ENCODE measurements around the gene STX18. TPM values are rescaled to one million over a fixed set of nuclear protein-coding genes. Genes with fewer than 3 reads are reported as not detected.
A peak's percentile ranks its signal among the peaks of the same experiment; 100 is the strongest.
"Not testable (repeated sequence)": the region's sequence is repeated elsewhere in the genome, so short reads cannot be mapped to it uniquely, and the experiment has no call there.

STX18 gene
- total RNA-seq, 6 experiments from 2014 or later, result 27.5 to 37.1 (median 29.8) TPM

GRCh38 chr4:4574792-4575191, 32.9 kb upstream of the STX18 start:
- peak overlapping the region; percentile 77 for H3K27ac Mint-ChIP-seq

GRCh38 chr4:4574052-4574451, 32.2 kb upstream of the STX18 start:
- H3K9me3 Mint-ChIP-seq, result peaks cover 8% of the 10 kb centered on the region; the same call in 1 of the 2 replicates
- peaks cover 32% of the 10 kb centered on the region for H3K4me1 Mint-ChIP-seq (ENCODE audit: low read depth)
- TF ChIP-seq, protein P1, sequence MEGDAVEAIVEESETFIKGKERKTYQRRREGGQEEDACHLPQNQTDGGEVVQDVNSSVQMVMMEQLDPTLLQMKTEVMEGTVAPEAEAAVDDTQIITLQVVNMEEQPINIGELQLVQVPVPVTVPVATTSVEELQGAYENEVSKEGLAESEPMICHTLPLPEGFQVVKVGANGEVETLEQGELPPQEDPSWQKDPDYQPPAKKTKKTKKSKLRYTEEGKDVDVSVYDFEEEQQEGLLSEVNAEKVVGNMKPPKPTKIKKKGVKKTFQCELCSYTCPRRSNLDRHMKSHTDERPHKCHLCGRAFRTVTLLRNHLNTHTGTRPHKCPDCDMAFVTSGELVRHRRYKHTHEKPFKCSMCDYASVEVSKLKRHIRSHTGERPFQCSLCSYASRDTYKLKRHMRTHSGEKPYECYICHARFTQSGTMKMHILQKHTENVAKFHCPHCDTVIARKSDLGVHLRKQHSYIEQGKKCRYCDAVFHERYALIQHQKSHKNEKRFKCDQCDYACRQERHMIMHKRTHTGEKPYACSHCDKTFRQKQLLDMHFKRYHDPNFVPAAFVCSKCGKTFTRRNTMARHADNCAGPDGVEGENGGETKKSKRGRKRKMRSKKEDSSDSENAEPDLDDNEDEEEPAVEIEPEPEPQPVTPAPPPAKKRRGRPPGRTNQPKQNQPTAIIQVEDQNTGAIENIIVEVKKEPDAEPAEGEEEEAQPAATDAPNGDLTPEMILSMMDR (IDR thresholded peaks at IDR 0.05), result no peak
- H3K36me3 Mint-ChIP-seq (ENCODE audit: low read depth), result peaks cover 16% of the 10 kb centered on the region
- no peak for DNase-seq
- no peak overlapping the region; the same call in 1 of the 2 replicates for H3K4me3 Mint-ChIP-seq
- peaks cover 6% of the 10 kb centered on the region; the same call in 1 of the 2 replicates for H3K27me3 Mint-ChIP-seq (ENCODE audit: insufficient read depth)
- H3K27ac Mint-ChIP-seq, result no peak overlapping the region

More at GRCh38 chr4:4574792-4575191, 32.9 kb upstream of the STX18 start:
- DNase-seq, result peak; percentile 47
- Mint-ChIP-seq H3K4me1 (ENCODE audit: low read depth) (peaks cover 32% of the 10 kb centered on the region), H3K9me3 (peaks cover 4% of the 10 kb centered on the region; the same call in 1 of the 2 replicates), H3K4me3 (peak overlapping the region; percentile 86), H3K27me3 (ENCODE audit: insufficient read depth) (peaks cover 6% of the 10 kb centered on the region; the same call in 1 of the 2 replicates), H3K36me3 (ENCODE audit: low read depth) (peaks cover 11% of the 10 kb centered on the region)
- TF ChIP-seq, protein P1 (IDR thresholded peaks at IDR 0.05), result no peak

- TF ChIP-seq, protein P1 (IDR thresholded peaks at IDR 0.05), result no peak
- no peak overlapping the region for H3K27ac Mint-ChIP-seq
- peaks cover 32% of the 10 kb centered on the region for H3K4me1 Mint-ChIP-seq (ENCODE audit: low read depth)
- H3K36me3 Mint-ChIP-seq (ENCODE audit: low read depth), result peaks cover 16% of the 10 kb centered on the region
- H3K27me3 Mint-ChIP-seq (ENCODE audit: insufficient read depth), result peaks cover 6% of the 10 kb centered on the region; the same call in 1 of the 2 replicates
- no peak overlapping the region for H3K4me3 Mint-ChIP-seq
- DNase-seq, result no peak
- peaks cover 8% of the 10 kb centered on the region; the same call in 1 of the 2 replicates for H3K9me3 Mint-ChIP-seq
Observed at GRCh38 chr4:4572821-4573220, 31.0 kb upstream of the STX18 start.

DNA sequence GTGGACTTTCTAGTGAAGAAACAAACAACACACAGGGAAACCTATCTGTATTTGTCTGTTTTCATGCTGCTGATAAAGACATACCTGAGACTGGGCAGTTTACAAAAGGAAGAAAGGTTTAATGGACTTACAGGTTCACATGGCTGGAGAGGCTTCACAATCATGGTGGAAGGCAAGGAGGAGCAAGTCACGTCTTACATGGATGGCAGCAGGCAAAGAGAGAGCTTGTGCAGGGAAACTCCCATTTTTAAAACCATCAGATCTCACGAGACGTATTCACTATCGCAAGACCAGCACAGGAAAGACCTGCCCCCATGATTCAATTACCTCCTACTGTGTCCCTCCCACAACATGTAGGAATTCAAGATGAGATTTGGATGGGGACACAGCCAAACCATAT, 28.0 kb upstream of the STX18 start:
- Mint-ChIP-seq H3K36me3 (ENCODE audit: low read depth) (peaks cover 23% of the 10 kb centered on the region), H3K4me1 (ENCODE audit: low read depth) (peaks cover 23% of the 10 kb centered on the region), H3K27me3 (ENCODE audit: insufficient read depth) (peaks cover 12% of the 10 kb centered on the region; the same call in 1 of the 2 replicates)
- H3K4me3 Mint-ChIP-seq, H3K27ac Mint-ChIP-seq, DNase-seq, H3K9me3 Mint-ChIP-seq: not testable (repeated sequence)

DNA sequence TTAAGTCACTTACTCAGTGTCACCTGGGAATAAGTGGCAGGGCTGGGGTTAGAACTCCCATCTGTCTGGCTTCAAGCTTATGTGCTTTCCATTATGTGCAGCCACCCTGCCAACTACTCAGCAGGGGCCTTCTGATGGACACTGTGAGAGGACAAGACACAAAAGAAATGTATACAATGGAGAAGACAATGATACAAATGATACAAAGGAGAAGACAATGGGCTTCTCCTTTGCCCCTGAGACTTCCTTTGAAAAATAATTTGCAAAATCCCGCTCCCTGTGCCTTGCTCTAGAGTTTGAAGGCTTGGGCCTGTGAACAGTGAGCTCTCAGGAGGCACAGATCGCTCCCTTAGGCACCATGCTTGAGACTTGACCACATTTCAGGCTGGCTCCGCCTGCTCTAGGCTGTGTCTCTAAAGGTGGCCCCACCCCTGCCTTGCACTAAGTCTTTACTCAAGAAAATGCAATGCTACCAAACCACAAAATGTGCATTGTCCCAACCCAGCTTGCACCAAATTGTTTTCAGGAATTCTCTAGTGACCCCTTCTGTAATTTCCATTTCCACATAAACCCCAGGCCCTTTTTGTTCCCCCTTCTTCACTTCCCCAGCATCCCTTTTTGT, 27.1 kb upstream of the STX18 start:
- Mint-ChIP-seq H3K9me3 (peaks cover 8% of the 10 kb centered on the region; the same call in 1 of the 2 replicates), H3K4me1 (ENCODE audit: low read depth) (peaks cover 15% of the 10 kb centered on the region), H3K27ac (no peak overlapping the region), H3K27me3 (ENCODE audit: insufficient read depth) (peaks cover 11% of the 10 kb centered on the region; the same call in 1 of the 2 replicates), H3K4me3 (no peak overlapping the region), H3K36me3 (ENCODE audit: low read depth) (peaks cover 30% of the 10 kb centered on the region)
- DNase-seq, result no peak
- TF ChIP-seq, protein P1 (IDR thresholded peaks at IDR 0.05), result no peak

DNA sequence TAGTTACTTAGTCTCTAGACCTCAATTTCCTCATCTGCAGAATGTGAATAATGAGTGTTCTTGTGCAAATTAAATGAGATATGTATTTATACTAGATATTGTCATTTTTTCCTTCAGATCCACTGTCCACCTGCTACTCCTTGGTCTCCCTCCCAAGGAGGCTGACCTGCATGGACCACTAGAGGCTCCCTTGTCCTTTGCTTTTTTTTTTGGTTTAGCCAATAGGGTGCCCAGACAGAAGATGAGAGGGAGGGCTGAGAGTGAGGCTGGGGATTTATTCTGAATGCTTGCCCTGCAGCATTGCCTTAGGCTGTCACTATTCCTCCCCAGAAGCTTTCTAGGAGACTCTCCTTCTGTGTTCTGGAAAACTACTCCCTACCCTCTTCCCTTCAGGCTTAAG, 24.5 kb upstream of the STX18 start:
- Mint-ChIP-seq H3K27me3 (ENCODE audit: insufficient read depth) (peaks cover 14% of the 10 kb centered on the region), H3K4me1 (ENCODE audit: low read depth) (peaks cover 11% of the 10 kb centered on the region), H3K36me3 (ENCODE audit: low read depth) (peaks cover 37% of the 10 kb centered on the region)
- DNase-seq, H3K27ac Mint-ChIP-seq, H3K4me3 Mint-ChIP-seq, H3K9me3 Mint-ChIP-seq: not testable (repeated sequence)

All from HFFc6 (cell line).